Activated T-cell treated with anti-CD3 and anti-CD28 coated beads for 1 hour (primary cell): Measurements from ENCODE around the gene PHF21A.

Source experiments
- DNase-seq: peaks from one replicate; pipeline ENCODE4 v3.0.0-alpha.2; 2020; ENCODE audit warnings: low read depth

The PHF21A gene

DNA sequence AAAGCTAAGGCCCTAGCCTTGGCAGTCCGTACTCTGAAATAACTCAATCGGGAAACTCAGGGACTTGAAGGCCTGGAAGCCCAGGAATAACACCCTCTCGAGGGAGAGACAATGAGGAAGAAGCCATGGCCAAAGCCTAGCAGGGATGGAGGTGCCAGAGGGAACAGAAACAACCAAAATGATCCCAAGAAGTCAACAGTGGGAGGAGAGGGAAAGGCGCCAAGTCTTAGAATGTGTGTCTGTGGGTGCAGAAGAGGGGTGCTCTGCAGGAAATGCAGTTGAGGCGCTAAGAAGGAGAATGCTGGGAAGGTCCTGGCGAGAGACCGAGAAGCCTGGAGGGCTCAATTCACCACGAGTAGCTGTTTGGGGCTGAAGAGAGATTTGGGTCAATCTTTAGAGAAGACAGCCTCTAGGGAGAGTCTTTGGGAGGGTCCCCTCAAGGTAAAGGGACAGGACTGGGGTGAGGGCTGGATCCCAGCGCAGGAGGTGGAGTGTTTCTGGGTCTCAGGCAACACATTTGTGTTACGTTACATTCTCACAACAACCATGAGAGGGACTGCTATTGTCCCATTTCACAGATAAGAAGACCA lies 236.6 kb downstream of the PHF21A start:
- DNase-seq, result no peak
